ENCODE data around the gene EVI5L.

EVI5L gene

GRCh38 chr19:7795555-7796161 lies 34.4 kb upstream of the EVI5L start:
- ATAC-seq = no peak

GRCh38 chr19:7799640-7800355 lies 30.2 kb upstream of the EVI5L start:
- ATAC-seq = peak; percentile 86
- TF ChIP-seq ZNF70 (CRISPR knock-in tag; IDR thresholded peaks at IDR 0.05) = no peak
- no peak for TF ChIP-seq BACH2 (CRISPR knock-in tag; IDR thresholded peaks at IDR 0.05; ENCODE audit: borderline replicate concordance)
- TF ChIP-seq OSR1 (CRISPR knock-in tag; IDR thresholded peaks at IDR 0.05) = no peak
- no peak for TF ChIP-seq ZFP3 (CRISPR knock-in tag; IDR thresholded peaks at IDR 0.05)
- no peak for TF ChIP-seq CSDC2 (CRISPR knock-in tag; IDR thresholded peaks at IDR 0.05)

More at GRCh38 chr19:7795555-7796161, 34.4 kb upstream of the EVI5L start:
- TF ChIP-seq, protein P1, sequence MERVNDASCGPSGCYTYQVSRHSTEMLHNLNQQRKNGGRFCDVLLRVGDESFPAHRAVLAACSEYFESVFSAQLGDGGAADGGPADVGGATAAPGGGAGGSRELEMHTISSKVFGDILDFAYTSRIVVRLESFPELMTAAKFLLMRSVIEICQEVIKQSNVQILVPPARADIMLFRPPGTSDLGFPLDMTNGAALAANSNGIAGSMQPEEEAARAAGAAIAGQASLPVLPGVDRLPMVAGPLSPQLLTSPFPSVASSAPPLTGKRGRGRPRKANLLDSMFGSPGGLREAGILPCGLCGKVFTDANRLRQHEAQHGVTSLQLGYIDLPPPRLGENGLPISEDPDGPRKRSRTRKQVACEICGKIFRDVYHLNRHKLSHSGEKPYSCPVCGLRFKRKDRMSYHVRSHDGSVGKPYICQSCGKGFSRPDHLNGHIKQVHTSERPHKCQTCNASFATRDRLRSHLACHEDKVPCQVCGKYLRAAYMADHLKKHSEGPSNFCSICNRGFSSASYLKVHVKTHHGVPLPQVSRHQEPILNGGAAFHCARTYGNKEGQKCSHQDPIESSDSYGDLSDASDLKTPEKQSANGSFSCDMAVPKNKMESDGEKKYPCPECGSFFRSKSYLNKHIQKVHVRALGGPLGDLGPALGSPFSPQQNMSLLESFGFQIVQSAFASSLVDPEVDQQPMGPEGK (CRISPR knock-in tag; IDR thresholded peaks at IDR 0.05; ENCODE audit: borderline replicate concordance) = no peak
- TF ChIP-seq TCF4 (CRISPR knock-in tag; IDR thresholded peaks at IDR 0.05; ENCODE audit: borderline replicate concordance) = no peak
- no peak for TF ChIP-seq ZNF8 (CRISPR knock-in tag; IDR thresholded peaks at IDR 0.05)
- TF ChIP-seq ZC3H10 (CRISPR knock-in tag; IDR thresholded peaks at IDR 0.05) = no peak
- TF ChIP-seq RARB (CRISPR knock-in tag; IDR thresholded peaks at IDR 0.05) = no peak
- TF ChIP-seq ESRRG (CRISPR knock-in tag; IDR thresholded peaks at IDR 0.05) = no peak
- no peak for TF ChIP-seq PPARA (CRISPR knock-in tag; IDR thresholded peaks at IDR 0.05; ENCODE audit: borderline replicate concordance)
- no peak for TF ChIP-seq ZNF565 (CRISPR knock-in tag; conservative IDR thresholded peaks at IDR 0.05; ENCODE audit: low read depth)
- TF ChIP-seq GLIS3 (CRISPR knock-in tag; IDR thresholded peaks at IDR 0.05) = no peak

- no peak for TF ChIP-seq GLIS3 (CRISPR knock-in tag; IDR thresholded peaks at IDR 0.05)
- no peak for TF ChIP-seq ZNF8 (CRISPR knock-in tag; IDR thresholded peaks at IDR 0.05)
- no peak for TF ChIP-seq POU6F1 (CRISPR knock-in tag; IDR thresholded peaks at IDR 0.05; ENCODE audit: borderline replicate concordance, low read depth)
- TF ChIP-seq SNAI2 (CRISPR knock-in tag; IDR thresholded peaks at IDR 0.05) = no peak
- TF ChIP-seq OSR1 (CRISPR knock-in tag; IDR thresholded peaks at IDR 0.05) = no peak
- TF ChIP-seq ESRRG (CRISPR knock-in tag; IDR thresholded peaks at IDR 0.05) = no peak
- no peak for TF ChIP-seq ZNF70 (CRISPR knock-in tag; IDR thresholded peaks at IDR 0.05)
- no peak for TF ChIP-seq TCF4 (CRISPR knock-in tag; IDR thresholded peaks at IDR 0.05; ENCODE audit: borderline replicate concordance)
- TF ChIP-seq, protein P1 (CRISPR knock-in tag; IDR thresholded peaks at IDR 0.05; ENCODE audit: borderline replicate concordance) = no peak
- TF ChIP-seq ZFP30 (CRISPR knock-in tag; IDR thresholded peaks at IDR 0.05) = no peak
- TF ChIP-seq, protein P2, sequence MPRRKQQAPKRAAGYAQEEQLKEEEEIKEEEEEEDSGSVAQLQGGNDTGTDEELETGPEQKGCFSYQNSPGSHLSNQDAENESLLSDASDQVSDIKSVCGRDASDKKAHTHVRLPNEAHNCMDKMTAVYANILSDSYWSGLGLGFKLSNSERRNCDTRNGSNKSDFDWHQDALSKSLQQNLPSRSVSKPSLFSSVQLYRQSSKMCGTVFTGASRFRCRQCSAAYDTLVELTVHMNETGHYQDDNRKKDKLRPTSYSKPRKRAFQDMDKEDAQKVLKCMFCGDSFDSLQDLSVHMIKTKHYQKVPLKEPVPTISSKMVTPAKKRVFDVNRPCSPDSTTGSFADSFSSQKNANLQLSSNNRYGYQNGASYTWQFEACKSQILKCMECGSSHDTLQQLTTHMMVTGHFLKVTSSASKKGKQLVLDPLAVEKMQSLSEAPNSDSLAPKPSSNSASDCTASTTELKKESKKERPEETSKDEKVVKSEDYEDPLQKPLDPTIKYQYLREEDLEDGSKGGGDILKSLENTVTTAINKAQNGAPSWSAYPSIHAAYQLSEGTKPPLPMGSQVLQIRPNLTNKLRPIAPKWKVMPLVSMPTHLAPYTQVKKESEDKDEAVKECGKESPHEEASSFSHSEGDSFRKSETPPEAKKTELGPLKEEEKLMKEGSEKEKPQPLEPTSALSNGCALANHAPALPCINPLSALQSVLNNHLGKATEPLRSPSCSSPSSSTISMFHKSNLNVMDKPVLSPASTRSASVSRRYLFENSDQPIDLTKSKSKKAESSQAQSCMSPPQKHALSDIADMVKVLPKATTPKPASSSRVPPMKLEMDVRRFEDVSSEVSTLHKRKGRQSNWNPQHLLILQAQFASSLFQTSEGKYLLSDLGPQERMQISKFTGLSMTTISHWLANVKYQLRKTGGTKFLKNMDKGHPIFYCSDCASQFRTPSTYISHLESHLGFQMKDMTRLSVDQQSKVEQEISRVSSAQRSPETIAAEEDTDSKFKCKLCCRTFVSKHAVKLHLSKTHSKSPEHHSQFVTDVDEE (CRISPR knock-in tag; IDR thresholded peaks at IDR 0.05) = no peak
- no peak for TF ChIP-seq BACH2 (CRISPR knock-in tag; IDR thresholded peaks at IDR 0.05; ENCODE audit: borderline replicate concordance)
- TF ChIP-seq ZFP3 (CRISPR knock-in tag; IDR thresholded peaks at IDR 0.05) = no peak
- no peak for TF ChIP-seq PPARA (CRISPR knock-in tag; IDR thresholded peaks at IDR 0.05; ENCODE audit: borderline replicate concordance)
- no peak for TF ChIP-seq ARNTL (CRISPR knock-in tag; IDR thresholded peaks at IDR 0.05; ENCODE audit: borderline replicate concordance, low read depth)
- no peak for TF ChIP-seq RARB (CRISPR knock-in tag; IDR thresholded peaks at IDR 0.05)
- ATAC-seq = no peak
Measured at GRCh38 chr19:7801020-7801570, 28.9 kb upstream of the EVI5L start.
